GM23338 (cell line): ENCODE data around the gene LARGE1. TPM values are rescaled to one million over a fixed set of nuclear protein-coding genes. Genes with fewer than 3 reads are reported as not detected.
A peak's percentile ranks its signal among the peaks of the same experiment; 100 is the strongest.

ENCODE experiments used
- ATAC-seq: fragments of 200-7000 bp; cut with Tn5 transposase; 3 replicates; pipeline ENCODE4 v1.9.1; 2020
- DNase-seq: peaks from one replicate; pipeline ENCODE4 v3.0.0-alpha.2; 2015; ENCODE audit warnings: low spot score
- H2AFZ ChIP-seq: fragments of 200-600 bp; sonication (generic); 2 replicates; pipeline ENCODE4 v1.8.0; 2016; ENCODE audit warnings: antibody characterized with exemption, mild to moderate bottlenecking, moderate library complexity
- H3F3A ChIP-seq: fragments of 200-600 bp; sonication (generic); replicated peaks from 2 replicates; pipeline ENCODE4 v1.8.0; 2017; ENCODE audit warnings: antibody characterized with exemption, mixed run types, low read depth
- H3K27ac ChIP-seq: fragments of 200-600 bp; sonication (generic); 2 replicates; pipeline ENCODE4 v1.6.1; 2016; ENCODE audit warnings: low read depth
- H3K27me3 ChIP-seq: fragments of 200-600 bp; sonication (generic); 2 replicates; pipeline ENCODE4 v1.8.0; 2016; ENCODE audit warnings: mild to moderate bottlenecking, mixed run types, moderate library complexity; ENCODE audit not compliant: insufficient read depth
- H3K36me3 ChIP-seq: fragments of 200-600 bp; sonication (generic); 2 replicates; pipeline ENCODE4 v1.8.0; 2016; ENCODE audit warnings: mild to moderate bottlenecking; ENCODE audit not compliant: insufficient read depth
- H3K4me1 ChIP-seq: fragments of 200-600 bp; sonication (generic); 2 replicates; pipeline ENCODE4 v1.8.0; 2016; ENCODE audit warnings: mild to moderate bottlenecking, moderate library complexity; ENCODE audit not compliant: insufficient read depth
- H3K4me2 ChIP-seq: fragments of 200-600 bp; sonication (generic); 2 replicates; pipeline ENCODE4 v1.7.1; 2017; ENCODE audit warnings: mixed run types
- H3K4me3 ChIP-seq: fragments of 200-600 bp; sonication (generic); 2 replicates; pipeline ENCODE4 v1.6.1; 2016; ENCODE audit warnings: mixed run types
- H3K79me2 ChIP-seq: fragments of 200-600 bp; sonication (generic); replicated peaks from 2 replicates; pipeline ENCODE4 v1.8.0; 2017; ENCODE audit warnings: mild to moderate bottlenecking; ENCODE audit not compliant: insufficient read depth
- H3K9me2 ChIP-seq: fragments of 200-600 bp; sonication (generic); 2 replicates; pipeline ENCODE4 v1.8.0; 2017; ENCODE audit not compliant: insufficient read depth
- H4K20me1 ChIP-seq: fragments of 200-600 bp; sonication (generic); replicated peaks from 2 replicates; pipeline ENCODE4 v1.8.0; 2017; ENCODE audit warnings: mild to moderate bottlenecking; ENCODE audit not compliant: insufficient read depth
- H3K27ac Mint-ChIP-seq: 2 replicates; pipeline ENCODE4 v1.8.0; 2020; ENCODE audit warnings: inconsistent platforms, mild to moderate bottlenecking, moderate library complexity, mixed read lengths
- H3K27me3 Mint-ChIP-seq: 3 replicates; pipeline ENCODE4 v1.8.0; 2022; ENCODE audit warnings: low read depth, mild to moderate bottlenecking, moderate library complexity, mixed read lengths, inconsistent platforms; ENCODE audit not compliant: insufficient read depth, poor library complexity
- H3K36me3 Mint-ChIP-seq: 3 replicates; pipeline ENCODE4 v1.8.0; 2021; ENCODE audit warnings: low read depth, mild to moderate bottlenecking, inconsistent platforms, moderate library complexity, mixed read lengths
- H3K4me1 Mint-ChIP-seq: 3 replicates; pipeline ENCODE4 v1.8.0; 2020; ENCODE audit warnings: mild to moderate bottlenecking, inconsistent platforms, mixed read lengths
- H3K4me3 Mint-ChIP-seq: 3 replicates; pipeline ENCODE4 v1.8.0; 2021; ENCODE audit warnings: moderate library complexity, mild to moderate bottlenecking, inconsistent platforms, mixed read lengths
- H3K9me3 Mint-ChIP-seq: 3 replicates; pipeline ENCODE4 v1.8.0; 2020; ENCODE audit warnings: moderate library complexity, mild to moderate bottlenecking, inconsistent platforms, mixed read lengths
- CREB1 ChIP-seq: fragments of 250-450 bp; sonication (Bioruptor Pico); IDR thresholded peaks from 2 replicates; pipeline ENCODE4 v1.5.0; 2020; ENCODE audit warnings: low read depth, mild to moderate bottlenecking, moderate library complexity
- ETS1 ChIP-seq: IDR thresholded peaks from 2 replicates; pipeline ENCODE4 v1.6.1; 2016; ENCODE audit warnings: antibody characterized with exemption
- EZH2 ChIP-seq: fragments of 200-600 bp; sonication (generic); IDR thresholded peaks from one replicate; pipeline ENCODE4 v1.8.0; 2017; ENCODE audit warnings: antibody characterized with exemption, mild to moderate bottlenecking, low read depth; ENCODE audit not compliant: unreplicated experiment
- EZH2phosphoT487 ChIP-seq: fragments of 200-600 bp; sonication (generic); IDR thresholded peaks from one replicate; pipeline ENCODE4 v1.8.1; 2018; ENCODE audit warnings: antibody characterized with exemption; ENCODE audit not compliant: unreplicated experiment
- JUNB ChIP-seq: IDR thresholded peaks from one replicate; pipeline ENCODE4 v1.6.1; 2016; ENCODE audit warnings: antibody characterized with exemption; ENCODE audit not compliant: unreplicated experiment
- NANOG ChIP-seq: IDR thresholded peaks from 2 replicates; pipeline ENCODE4 v1.6.1; 2016; ENCODE audit warnings: antibody characterized with exemption, borderline replicate concordance
- POLR2AphosphoS5 ChIP-seq: IDR thresholded peaks from 2 replicates; pipeline ENCODE4 v1.6.1; 2016; ENCODE audit warnings: antibody characterized with exemption, low read depth
- REST ChIP-seq: IDR thresholded peaks from one replicate; pipeline ENCODE4 v1.6.1; 2018; ENCODE audit warnings: antibody characterized with exemption; ENCODE audit not compliant: unreplicated experiment
- STAT1 ChIP-seq: IDR thresholded peaks from one replicate; pipeline ENCODE4 v1.6.1; 2016; ENCODE audit warnings: antibody characterized with exemption; ENCODE audit not compliant: unreplicated experiment
- ZNF331 ChIP-seq: fragments of 250-450 bp; sonication (Bioruptor Pico); IDR thresholded peaks from 2 replicates; pipeline ENCODE4 v1.5.0; 2020; ENCODE audit warnings: low read depth, mild to moderate bottlenecking, moderate library complexity
- polyA plus RNA-seq: library from polyadenylated mRNA; unstranded; fragments of >200 nt; fragmentation: Nextera tagmentation; extraction: Ambion mirVana; gene quantifications from 2 replicates; pipeline ENCODE4 v1.2.1, GENCODE V29; 2016
- total RNA-seq: library from RNA; depleted of rRNA; stranded (reverse); fragments of >200 nt; shearing (Covaris generic); gene quantifications from 2 replicates; pipeline ENCODE4 v1.2.3, GENCODE V29; 2014
- TF ChIP-seq, protein P1 (sequence below): fragments of 250-450 bp; sonication (Bioruptor Pico); IDR thresholded peaks from 2 replicates; pipeline ENCODE4 v1.5.0; 2020; ENCODE audit warnings: mild to moderate bottlenecking, moderate library complexity
- TF ChIP-seq, protein P2 (sequence below), 2 experiments: fragments of 200-600 bp in 1 of 2; sonication (generic) in 1 of 2; conservative IDR thresholded peaks; 2 replicates each; pipeline versions ENCODE4 v1.5.1 to v1.6.1; 2016 to 2017; ENCODE audit warnings: antibody characterized with exemption in 2 of 2, low read depth in 2 of 2, mild to moderate bottlenecking in 2 of 2, moderate library complexity in 1 of 2

The LARGE1 gene
- total and polyA plus RNA-seq, 2 experiments from 2014 or later, result 12.8 to 75.6 TPM

GRCh38 chr22:33920927-33921524 is 750 bp upstream of the LARGE1 start:
- peaks cover 56% of the 10 kb centered on the region for H3K4me1 Mint-ChIP-seq
- peaks cover 4% of the 10 kb centered on the region; the same call in 1 of the 3 replicates for H3K9me3 Mint-ChIP-seq
- peaks cover 25% of the 10 kb centered on the region for H3K36me3 Mint-ChIP-seq
- Histone ChIP-seq H3K79me2 (peaks cover 41% of the 10 kb centered on the region), H3K4me2 (peak overlapping the region; percentile 99), H4K20me1 (peaks cover 28% of the 10 kb centered on the region), H3K36me3 (no peaks in the 10 kb centered on the region), H2AFZ (peak overlapping the region; percentile 86), H3K4me1 (peaks cover 43% of the 10 kb centered on the region), H3F3A (no peaks in the 10 kb centered on the region), H3K27me3 (peaks cover 11% of the 10 kb centered on the region), H3K27ac (no peak overlapping the region; the same call in 1 of the 2 replicates), H3K9me2 (no peaks in the 10 kb centered on the region), H3K4me3 (peak overlapping the region; percentile 92)
- ATAC-seq (peak; percentile 40), DNase-seq (peak; percentile 99)
- H3K4me3 Mint-ChIP-seq, result peak overlapping the region; percentile 88
- TF ChIP-seq, protein P1, sequence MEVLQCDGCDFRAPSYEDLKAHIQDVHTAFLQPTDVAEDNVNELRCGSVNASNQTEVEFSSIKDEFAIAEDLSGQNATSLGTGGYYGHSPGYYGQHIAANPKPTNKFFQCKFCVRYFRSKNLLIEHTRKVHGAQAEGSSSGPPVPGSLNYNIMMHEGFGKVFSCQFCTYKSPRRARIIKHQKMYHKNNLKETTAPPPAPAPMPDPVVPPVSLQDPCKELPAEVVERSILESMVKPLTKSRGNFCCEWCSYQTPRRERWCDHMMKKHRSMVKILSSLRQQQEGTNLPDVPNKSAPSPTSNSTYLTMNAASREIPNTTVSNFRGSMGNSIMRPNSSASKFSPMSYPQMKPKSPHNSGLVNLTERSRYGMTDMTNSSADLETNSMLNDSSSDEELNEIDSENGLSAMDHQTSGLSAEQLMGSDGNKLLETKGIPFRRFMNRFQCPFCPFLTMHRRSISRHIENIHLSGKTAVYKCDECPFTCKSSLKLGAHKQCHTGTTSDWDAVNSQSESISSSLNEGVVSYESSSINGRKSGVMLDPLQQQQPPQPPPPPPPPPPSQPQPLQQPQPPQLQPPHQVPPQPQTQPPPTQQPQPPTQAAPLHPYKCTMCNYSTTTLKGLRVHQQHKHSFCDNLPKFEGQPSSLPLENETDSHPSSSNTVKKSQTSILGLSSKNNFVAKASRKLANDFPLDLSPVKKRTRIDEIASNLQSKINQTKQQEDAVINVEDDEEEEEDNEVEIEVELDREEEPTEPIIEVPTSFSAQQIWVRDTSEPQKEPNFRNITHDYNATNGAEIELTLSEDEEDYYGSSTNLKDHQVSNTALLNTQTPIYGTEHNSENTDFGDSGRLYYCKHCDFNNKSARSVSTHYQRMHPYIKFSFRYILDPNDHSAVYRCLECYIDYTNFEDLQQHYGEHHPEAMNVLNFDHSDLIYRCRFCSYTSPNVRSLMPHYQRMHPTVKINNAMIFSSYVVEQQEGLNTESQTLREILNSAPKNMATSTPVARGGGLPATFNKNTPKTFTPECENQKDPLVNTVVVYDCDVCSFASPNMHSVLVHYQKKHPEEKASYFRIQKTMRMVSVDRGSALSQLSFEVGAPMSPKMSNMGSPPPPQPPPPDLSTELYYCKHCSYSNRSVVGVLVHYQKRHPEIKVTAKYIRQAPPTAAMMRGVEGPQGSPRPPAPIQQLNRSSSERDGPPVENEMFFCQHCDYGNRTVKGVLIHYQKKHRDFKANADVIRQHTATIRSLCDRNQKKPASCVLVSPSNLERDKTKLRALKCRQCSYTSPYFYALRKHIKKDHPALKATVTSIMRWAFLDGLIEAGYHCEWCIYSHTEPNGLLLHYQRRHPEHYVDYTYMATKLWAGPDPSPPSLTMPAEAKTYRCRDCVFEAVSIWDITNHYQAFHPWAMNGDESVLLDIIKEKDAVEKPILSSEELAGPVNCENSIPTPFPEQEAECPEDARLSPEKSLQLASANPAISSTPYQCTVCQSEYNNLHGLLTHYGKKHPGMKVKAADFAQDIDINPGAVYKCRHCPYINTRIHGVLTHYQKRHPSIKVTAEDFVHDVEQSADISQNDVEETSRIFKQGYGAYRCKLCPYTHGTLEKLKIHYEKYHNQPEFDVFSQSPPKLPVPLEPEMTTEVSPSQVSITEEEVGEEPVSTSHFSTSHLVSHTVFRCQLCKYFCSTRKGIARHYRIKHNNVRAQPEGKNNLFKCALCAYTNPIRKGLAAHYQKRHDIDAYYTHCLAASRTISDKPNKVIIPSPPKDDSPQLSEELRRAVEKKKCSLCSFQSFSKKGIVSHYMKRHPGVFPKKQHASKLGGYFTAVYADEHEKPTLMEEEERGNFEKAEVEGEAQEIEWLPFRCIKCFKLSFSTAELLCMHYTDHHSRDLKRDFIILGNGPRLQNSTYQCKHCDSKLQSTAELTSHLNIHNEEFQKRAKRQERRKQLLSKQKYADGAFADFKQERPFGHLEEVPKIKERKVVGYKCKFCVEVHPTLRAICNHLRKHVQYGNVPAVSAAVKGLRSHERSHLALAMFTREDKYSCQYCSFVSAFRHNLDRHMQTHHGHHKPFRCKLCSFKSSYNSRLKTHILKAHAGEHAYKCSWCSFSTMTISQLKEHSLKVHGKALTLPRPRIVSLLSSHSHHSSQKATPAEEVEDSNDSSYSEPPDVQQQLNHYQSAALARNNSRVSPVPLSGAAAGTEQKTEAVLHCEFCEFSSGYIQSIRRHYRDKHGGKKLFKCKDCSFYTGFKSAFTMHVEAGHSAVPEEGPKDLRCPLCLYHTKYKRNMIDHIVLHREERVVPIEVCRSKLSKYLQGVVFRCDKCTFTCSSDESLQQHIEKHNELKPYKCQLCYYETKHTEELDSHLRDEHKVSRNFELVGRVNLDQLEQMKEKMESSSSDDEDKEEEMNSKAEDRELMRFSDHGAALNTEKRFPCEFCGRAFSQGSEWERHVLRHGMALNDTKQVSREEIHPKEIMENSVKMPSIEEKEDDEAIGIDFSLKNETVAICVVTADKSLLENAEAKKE (CRISPR knock-in tag), result no peak
- TF ChIP-seq REST (no peak), JUNB (no peak), ETS1 (0 out of 2 replicates have a peak, but pooled peaks have one; percentile 18), POLR2AphosphoS5 (peak; percentile 82), ZNF331 (CRISPR knock-in tag) (no peak), EZH2 (no peak), NANOG (no peak), EZH2phosphoT487 (no peak), CREB1 (no peak), STAT1 (no peak)
- TF ChIP-seq, protein P2, sequence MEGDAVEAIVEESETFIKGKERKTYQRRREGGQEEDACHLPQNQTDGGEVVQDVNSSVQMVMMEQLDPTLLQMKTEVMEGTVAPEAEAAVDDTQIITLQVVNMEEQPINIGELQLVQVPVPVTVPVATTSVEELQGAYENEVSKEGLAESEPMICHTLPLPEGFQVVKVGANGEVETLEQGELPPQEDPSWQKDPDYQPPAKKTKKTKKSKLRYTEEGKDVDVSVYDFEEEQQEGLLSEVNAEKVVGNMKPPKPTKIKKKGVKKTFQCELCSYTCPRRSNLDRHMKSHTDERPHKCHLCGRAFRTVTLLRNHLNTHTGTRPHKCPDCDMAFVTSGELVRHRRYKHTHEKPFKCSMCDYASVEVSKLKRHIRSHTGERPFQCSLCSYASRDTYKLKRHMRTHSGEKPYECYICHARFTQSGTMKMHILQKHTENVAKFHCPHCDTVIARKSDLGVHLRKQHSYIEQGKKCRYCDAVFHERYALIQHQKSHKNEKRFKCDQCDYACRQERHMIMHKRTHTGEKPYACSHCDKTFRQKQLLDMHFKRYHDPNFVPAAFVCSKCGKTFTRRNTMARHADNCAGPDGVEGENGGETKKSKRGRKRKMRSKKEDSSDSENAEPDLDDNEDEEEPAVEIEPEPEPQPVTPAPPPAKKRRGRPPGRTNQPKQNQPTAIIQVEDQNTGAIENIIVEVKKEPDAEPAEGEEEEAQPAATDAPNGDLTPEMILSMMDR (conservative IDR thresholded peaks at IDR 0.05; ENCODE audit: low read depth in 2 of 2), result no peak
- H3K27me3 Mint-ChIP-seq, result peaks cover 27% of the 10 kb centered on the region
- H3K27ac Mint-ChIP-seq, result no peak overlapping the region
